Neuronal stem cell (in vitro differentiated cells): ENCODE results near the gene C14orf119.

Experiments used
- DNase-seq: peaks from one replicate; pipeline ENCODE4 v3.0.0-alpha.2; 2013; ENCODE audit warnings: low spot score
- H2AFZ ChIP-seq: one replicate; pipeline ENCODE4 v1.6.1; 2013; ENCODE audit warnings: mild to moderate bottlenecking, low read length, inconsistent platforms
- H2AK5ac ChIP-seq: 2 replicates; pipeline ENCODE4 v1.6.1; 2013; ENCODE audit warnings: low read depth, mild to moderate bottlenecking, inconsistent platforms, low read length, moderate library complexity, mixed read lengths
- H2BK120ac ChIP-seq: 2 replicates; pipeline ENCODE4 v1.6.1; 2013; ENCODE audit warnings: low read depth, mild to moderate bottlenecking, inconsistent platforms, low read length, moderate library complexity, mixed read lengths
- H2BK12ac ChIP-seq: one replicate; pipeline ENCODE4 v1.6.1; 2013; ENCODE audit warnings: low read length, inconsistent platforms
- H2BK15ac ChIP-seq: 2 replicates; pipeline ENCODE4 v1.6.1; 2013; ENCODE audit warnings: mild to moderate bottlenecking, low read length, inconsistent platforms, mixed read lengths
- H2BK5ac ChIP-seq: one replicate; pipeline ENCODE4 v1.6.1; 2013; ENCODE audit warnings: inconsistent platforms, mild to moderate bottlenecking, low read length, moderate library complexity
- H3K14ac ChIP-seq: one replicate; pipeline ENCODE4 v1.6.1; 2013; ENCODE audit warnings: low read length, inconsistent platforms
- H3K18ac ChIP-seq: 2 replicates; pipeline ENCODE4 v1.6.1; 2013; ENCODE audit warnings: low read length, inconsistent platforms
- H3K23ac ChIP-seq: 2 replicates; pipeline ENCODE4 v1.6.1; 2013; ENCODE audit warnings: low read depth, mild to moderate bottlenecking, mixed read lengths, low read length, inconsistent platforms; ENCODE audit not compliant: poor library complexity
- H3K27ac ChIP-seq: replicated peaks from 3 replicates; pipeline ENCODE4 v1.5.1; 2013; ENCODE audit warnings: low read length, inconsistent platforms
- H3K27me3 ChIP-seq, 3 experiments: 2 replicates each; pipeline ENCODE4 v1.6.1; 2013; ENCODE audit warnings: low read length in 3 of 3, mild to moderate bottlenecking in 2 of 3, inconsistent platforms in 1 of 3, low read depth in 1 of 3, mixed read lengths in 1 of 3, moderate library complexity in 1 of 3; ENCODE audit not compliant: control insufficient read depth in 3 of 3, insufficient read depth in 3 of 3
- H3K36me3 ChIP-seq, 2 donors: replicated peaks in 1 of 2; 2 replicates each; pipeline ENCODE4 v1.6.1; 2013; ENCODE audit warnings: low read length in 2 of 2; ENCODE audit not compliant: control insufficient read depth in 2 of 2, insufficient read depth in 2 of 2
- H3K4ac ChIP-seq: 2 replicates; pipeline ENCODE4 v1.6.1; 2013; ENCODE audit warnings: inconsistent platforms, mild to moderate bottlenecking, low read length, moderate library complexity
- H3K4me1 ChIP-seq, 2 donors: 1 replicate in 1 of 2; 2 replicates in 1 of 2; pipeline ENCODE4 v1.6.1; 2013; ENCODE audit warnings: low read length in 2 of 2, low read depth in 1 of 2; ENCODE audit not compliant: control insufficient read depth in 2 of 2, insufficient read depth in 1 of 2
- H3K4me2 ChIP-seq: one replicate; pipeline ENCODE4 v1.6.1; 2013; ENCODE audit warnings: mild to moderate bottlenecking, low read length, inconsistent platforms; ENCODE audit not compliant: insufficient read depth, poor library complexity, severe bottlenecking
- H3K4me3 ChIP-seq, 2 donors: 2 replicates each; pipeline ENCODE4 v1.5.1; 2013; ENCODE audit warnings: low read length in 2 of 2, mild to moderate bottlenecking in 2 of 2, inconsistent platforms in 1 of 2, moderate library complexity in 1 of 2
- H3K79me1 ChIP-seq: one replicate; pipeline ENCODE4 v1.6.1; 2013; ENCODE audit warnings: low read depth, mild to moderate bottlenecking, inconsistent platforms, low read length, moderate library complexity
- H3K9ac ChIP-seq: one replicate; pipeline ENCODE4 v1.6.1; 2013; ENCODE audit warnings: mild to moderate bottlenecking, low read depth, low read length, inconsistent platforms; ENCODE audit not compliant: poor library complexity
- H3K9me3 ChIP-seq, 2 donors: replicated peaks in 1 of 2; 2 replicates each; pipeline versions ENCODE3 to v1.6.1; 2013; ENCODE audit warnings: low read length in 2 of 2, mild to moderate bottlenecking in 2 of 2, inconsistent platforms in 1 of 2, low read depth in 1 of 2, mixed read lengths in 1 of 2, moderate library complexity in 1 of 2; ENCODE audit not compliant: control insufficient read depth in 2 of 2, insufficient read depth in 1 of 2
- H4K8ac ChIP-seq: one replicate; pipeline ENCODE4 v1.6.1; 2013; ENCODE audit warnings: low read depth, mild to moderate bottlenecking, inconsistent platforms, low read length, moderate library complexity
- H4K91ac ChIP-seq: one replicate; pipeline ENCODE4 v1.6.1; 2013; ENCODE audit warnings: low read length, low read depth, mild to moderate bottlenecking, inconsistent platforms; ENCODE audit not compliant: poor library complexity
- WGBS, 2 donors: extraction: QIAGEN DNeasy Blood & Tissue Kit; methylation state at CpG; one replicate each; pipeline ENCODE4 v1.1.7; 2013; ENCODE audit warnings: missing lambda C conversion rate in 2 of 2, mixed read lengths in 1 of 2; ENCODE audit not compliant: insufficient read length in 2 of 2, insufficient replicate concordance in 1 of 2; ENCODE audit errors: extremely low coverage in 2 of 2; 5-methylcytosine and 5-hydroxymethylcytosine counted together

The C14orf119 gene

DNA sequence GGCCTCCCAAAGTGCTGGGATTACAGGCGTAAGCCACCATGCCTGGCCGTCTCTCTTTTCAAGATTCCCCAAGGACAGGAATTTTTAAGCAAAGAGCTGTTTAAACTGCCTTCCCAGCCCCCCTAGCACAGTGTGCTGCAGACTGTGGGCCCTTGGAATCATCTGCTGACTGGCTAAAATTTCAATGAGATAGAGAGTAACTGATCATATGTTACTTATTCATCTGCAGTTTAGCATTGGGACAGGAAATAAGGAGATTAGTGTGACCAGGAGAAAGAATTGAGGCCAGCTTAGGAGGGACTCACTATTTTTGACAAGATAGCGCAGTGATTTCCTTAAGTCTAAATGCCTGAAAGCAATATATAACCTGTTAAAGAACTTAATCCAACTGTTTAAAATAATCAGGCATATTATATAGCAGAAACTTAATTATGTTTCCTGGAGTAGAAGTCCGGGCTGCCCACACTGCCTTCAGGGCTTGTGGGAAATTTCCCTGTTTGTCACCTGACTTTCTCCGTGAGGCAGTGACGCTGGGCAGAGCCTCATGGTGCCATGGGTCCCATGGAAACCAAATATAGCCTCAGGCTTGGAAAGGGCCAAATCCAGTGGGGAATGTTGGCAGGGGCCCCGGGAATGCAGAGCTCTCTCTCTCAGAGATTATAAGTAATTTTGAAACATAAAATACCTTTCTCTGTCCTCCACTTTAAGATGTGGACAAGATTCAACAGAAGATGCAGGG lies 46.6 kb downstream of the C14orf119 start:
- H4K91ac ChIP-seq = no peak overlapping the region
- H3K4me3 ChIP-seq = no peak overlapping the region
- no peak overlapping the region for H3K9ac ChIP-seq
- no CpG with 5 or more reads among the region's 7 CpGs for WGBS, 2 donors
- peaks cover 0 to 23% of the 10 kb centered on the region in 2 donors for H3K36me3 ChIP-seq
- H3K27me3 ChIP-seq = no peaks in the 10 kb centered on the region
- H3K18ac ChIP-seq = no peak overlapping the region
- H2AK5ac ChIP-seq = no peak overlapping the region
- no peak overlapping the region for H3K27ac ChIP-seq
- H2AFZ ChIP-seq = no peak overlapping the region
- H2BK15ac ChIP-seq = no peak overlapping the region
- no peak overlapping the region for H3K4me2 ChIP-seq
- no peak overlapping the region for H3K23ac ChIP-seq
- H3K79me1 ChIP-seq = no peaks in the 10 kb centered on the region
- H3K9me3 ChIP-seq = no peaks in the 10 kb centered on the region
- H2BK12ac ChIP-seq = no peak overlapping the region
- no peak overlapping the region for H2BK5ac ChIP-seq
- H2BK120ac ChIP-seq = no peak overlapping the region
- no peak overlapping the region for H3K4ac ChIP-seq
- no peak overlapping the region for H3K14ac ChIP-seq
- peaks cover 0 to 7% of the 10 kb centered on the region in 2 donors for H3K4me1 ChIP-seq
- DNase-seq = no peak
- no peak overlapping the region for H4K8ac ChIP-seq

DNA sequence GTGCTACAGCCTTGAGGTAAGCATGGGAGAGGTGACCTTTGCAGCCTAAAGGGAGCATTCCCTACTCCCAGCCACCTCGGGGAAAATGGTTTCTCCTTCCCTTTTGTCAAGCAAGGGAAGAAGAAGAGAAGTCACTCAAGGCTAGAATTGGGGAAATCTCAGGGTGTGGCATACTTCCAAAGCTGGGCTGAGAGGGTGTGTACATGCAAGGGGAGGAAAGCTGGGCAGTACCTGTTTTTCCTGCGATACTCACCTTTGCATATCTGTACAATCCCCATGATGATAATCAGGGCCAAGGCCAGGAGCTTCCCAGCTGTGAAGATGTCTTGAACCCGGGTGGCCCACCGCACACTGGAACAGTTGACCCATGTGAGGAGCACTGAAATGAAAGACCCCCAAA lies 47.5 kb downstream of the C14orf119 start:
- WGBS, 2 donors = no CpG with 5 or more reads among the region's 4 CpGs

DNA sequence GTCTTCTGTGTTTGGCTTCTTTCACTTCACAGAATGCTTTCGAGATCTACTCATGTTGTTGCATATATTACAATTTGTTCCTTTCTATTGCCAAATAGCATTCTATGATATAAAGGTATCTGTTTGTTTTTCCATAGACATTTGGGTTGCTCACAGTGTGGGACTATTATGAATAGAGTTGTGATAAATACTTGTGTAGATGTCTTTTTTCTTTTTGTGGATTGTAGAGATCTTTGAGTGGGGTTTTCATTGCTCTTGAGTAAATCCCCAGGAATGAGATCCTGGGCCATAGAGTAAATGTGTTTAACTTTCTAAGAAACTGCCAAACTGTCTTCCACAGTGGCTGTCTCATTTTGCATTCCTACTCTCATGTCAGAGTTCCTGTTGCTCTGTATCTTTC lies 48.6 kb downstream of the C14orf119 start:
- no CpG with 5 or more reads among the region's 1 CpG for WGBS, 2 donors
- Histone ChIP-seq H3K18ac (no peak overlapping the region), H2AK5ac (no peak overlapping the region), H3K4me1 (peaks cover 0 to 7% of the 10 kb centered on the region in 2 donors), H3K36me3 (peaks cover 0 to 13% of the 10 kb centered on the region in 2 donors), H3K9ac (no peak overlapping the region), H3K14ac (no peak overlapping the region), H2BK12ac (no peak overlapping the region), H2BK15ac (no peak overlapping the region), H2BK120ac (no peak overlapping the region), H2BK5ac (no peak overlapping the region), H3K23ac (no peak overlapping the region), H3K4me2 (no peak overlapping the region), H3K4me3 (no peak overlapping the region), H3K4ac (no peak overlapping the region), H3K9me3 (peaks cover 0 to 4% of the 10 kb centered on the region in 2 donors), H3K27ac (no peak overlapping the region), H4K91ac (no peak overlapping the region), H2AFZ (no peak overlapping the region), H4K8ac (no peak overlapping the region), H3K79me1 (no peaks in the 10 kb centered on the region), H3K27me3 (no peaks in the 10 kb centered on the region)
- no peak for DNase-seq

More for the DNA sequence above, 47.5 kb downstream of the C14orf119 start:
- no peak overlapping the region for H4K91ac ChIP-seq
- no peaks in the 10 kb centered on the region for H3K79me1 ChIP-seq
- H2BK5ac ChIP-seq = no peak overlapping the region
- no peak overlapping the region for H2BK12ac ChIP-seq
- H3K36me3 ChIP-seq = peaks cover 0 to 19% of the 10 kb centered on the region in 2 donors
- H3K18ac ChIP-seq = no peak overlapping the region
- no peak overlapping the region for H2BK120ac ChIP-seq
- no peak overlapping the region for H3K27ac ChIP-seq
- H2AK5ac ChIP-seq = no peak overlapping the region
- no peak overlapping the region for H3K4ac ChIP-seq
- peaks cover 0 to 7% of the 10 kb centered on the region in 2 donors for H3K4me1 ChIP-seq
- H3K14ac ChIP-seq = no peak overlapping the region
- no peak overlapping the region for H3K4me3 ChIP-seq
- H4K8ac ChIP-seq = no peak overlapping the region
- H3K23ac ChIP-seq = no peak overlapping the region
- no peaks in the 10 kb centered on the region for H3K27me3 ChIP-seq
- H3K9me3 ChIP-seq = peaks cover 0 to 2% of the 10 kb centered on the region in 2 donors
- H2AFZ ChIP-seq = no peak overlapping the region
- no peak for DNase-seq
- no peak overlapping the region for H2BK15ac ChIP-seq
- H3K9ac ChIP-seq = no peak overlapping the region
- H3K4me2 ChIP-seq = no peak overlapping the region

DNA sequence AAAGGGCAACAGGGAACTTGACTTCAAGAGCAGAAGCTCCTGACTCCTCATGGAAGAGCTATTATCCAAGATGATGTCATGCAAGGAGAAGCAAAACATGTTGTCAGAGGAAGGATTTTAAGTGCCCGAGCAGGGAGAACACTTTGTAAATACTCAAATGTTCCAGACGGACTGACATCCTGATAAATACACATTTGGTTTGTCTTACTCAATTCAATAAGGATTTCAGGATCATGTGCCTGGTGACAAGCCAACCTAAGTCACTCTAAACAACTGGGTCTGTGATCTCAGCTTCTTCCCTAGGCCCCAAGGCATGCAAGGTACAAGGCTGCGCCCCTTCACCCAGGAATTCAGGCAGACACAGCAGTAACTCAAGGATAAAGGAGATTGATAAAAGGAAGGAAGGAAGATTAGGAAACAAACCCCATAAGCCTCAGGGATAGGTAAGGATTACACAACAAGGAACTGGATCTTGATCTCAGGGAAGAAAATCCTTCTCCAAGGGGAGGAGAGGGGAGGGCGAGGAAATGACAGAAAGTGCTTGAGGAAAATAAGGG lies 50.6 kb downstream of the C14orf119 start:
- no peak overlapping the region for H3K9ac ChIP-seq
- no peak for DNase-seq
- peaks cover 0 to 7% of the 10 kb centered on the region in 2 donors for H3K4me1 ChIP-seq
- no peak overlapping the region for H2BK15ac ChIP-seq
- H3K79me1 ChIP-seq = no peaks in the 10 kb centered on the region
- H3K4me2 ChIP-seq = no peak overlapping the region
- H3K36me3 ChIP-seq = peaks cover 0 to 12% of the 10 kb centered on the region in 2 donors
- no peak overlapping the region for H3K27ac ChIP-seq
- H3K4ac ChIP-seq = no peak overlapping the region
- no CpG with 5 or more reads among the region's 4 CpGs for WGBS, 2 donors
- H3K23ac ChIP-seq = no peak overlapping the region
- H2AK5ac ChIP-seq = no peak overlapping the region
- H4K8ac ChIP-seq = no peak overlapping the region
- H3K14ac ChIP-seq = no peak overlapping the region
- H2BK5ac ChIP-seq = no peak overlapping the region
- no peak overlapping the region for H2BK120ac ChIP-seq
- H3K4me3 ChIP-seq = no peak overlapping the region
- no peak overlapping the region for H3K18ac ChIP-seq
- no peaks in the 10 kb centered on the region for H3K27me3 ChIP-seq
- H2AFZ ChIP-seq = no peak overlapping the region
- no peak overlapping the region for H4K91ac ChIP-seq
- peaks cover 0 to 5% of the 10 kb centered on the region in 2 donors for H3K9me3 ChIP-seq
- H2BK12ac ChIP-seq = no peak overlapping the region
